Measurements from ENCODE around the gene ELL. TPM values are rescaled to one million over a fixed set of nuclear protein-coding genes. Genes with fewer than 3 reads are reported as not detected.
A peak's percentile ranks its signal among the peaks of the same experiment; 100 is the strongest.

ELL gene
- total RNA-seq, 6 donors from 2014 or later, result 19.8 to 66.0 (median 22.4) TPM

DNA sequence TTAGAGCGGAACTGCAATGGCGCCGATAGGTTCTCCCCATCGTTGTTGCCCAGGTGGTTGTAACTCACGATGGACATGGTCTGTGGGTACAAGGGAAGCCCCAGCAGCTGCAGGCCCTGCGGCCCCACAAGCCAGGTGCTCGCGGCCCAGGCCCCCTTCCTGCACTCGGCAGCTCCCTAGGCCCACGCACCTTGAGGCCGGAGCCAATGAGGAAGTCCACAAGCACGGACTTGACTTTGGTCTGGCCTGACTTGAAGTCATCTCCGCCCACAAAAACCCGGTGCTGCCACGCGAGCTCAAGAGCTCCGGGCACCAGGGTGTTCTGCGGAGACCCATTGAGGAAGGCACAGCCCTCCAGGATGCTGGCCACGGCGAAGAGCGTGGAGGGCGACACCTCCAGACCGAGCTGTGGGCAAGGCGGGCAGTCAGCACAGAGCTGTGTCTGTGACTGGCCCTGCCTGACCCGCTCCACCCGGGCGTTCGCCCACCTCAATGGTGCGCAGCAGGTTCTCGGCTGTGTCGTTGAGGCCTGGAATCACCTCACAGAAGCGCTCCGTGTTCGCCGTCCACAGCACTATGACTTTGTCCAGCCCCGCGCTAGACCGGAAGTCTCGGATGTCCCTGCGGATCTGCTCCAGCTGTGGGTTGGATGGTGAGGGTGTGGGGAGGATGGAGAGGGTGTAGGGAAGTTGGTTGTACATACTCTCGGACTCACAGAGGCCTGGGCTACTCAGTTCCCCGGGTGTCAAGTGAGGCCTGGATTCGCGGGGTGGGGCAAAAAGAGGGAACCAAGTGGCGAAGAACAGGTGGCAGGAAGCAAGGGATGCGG lies 85.8 kb downstream of the ELL start:
- no peak for TF ChIP-seq POLR2A (IDR thresholded peaks at IDR 0.05)
- TF ChIP-seq, protein P1, sequence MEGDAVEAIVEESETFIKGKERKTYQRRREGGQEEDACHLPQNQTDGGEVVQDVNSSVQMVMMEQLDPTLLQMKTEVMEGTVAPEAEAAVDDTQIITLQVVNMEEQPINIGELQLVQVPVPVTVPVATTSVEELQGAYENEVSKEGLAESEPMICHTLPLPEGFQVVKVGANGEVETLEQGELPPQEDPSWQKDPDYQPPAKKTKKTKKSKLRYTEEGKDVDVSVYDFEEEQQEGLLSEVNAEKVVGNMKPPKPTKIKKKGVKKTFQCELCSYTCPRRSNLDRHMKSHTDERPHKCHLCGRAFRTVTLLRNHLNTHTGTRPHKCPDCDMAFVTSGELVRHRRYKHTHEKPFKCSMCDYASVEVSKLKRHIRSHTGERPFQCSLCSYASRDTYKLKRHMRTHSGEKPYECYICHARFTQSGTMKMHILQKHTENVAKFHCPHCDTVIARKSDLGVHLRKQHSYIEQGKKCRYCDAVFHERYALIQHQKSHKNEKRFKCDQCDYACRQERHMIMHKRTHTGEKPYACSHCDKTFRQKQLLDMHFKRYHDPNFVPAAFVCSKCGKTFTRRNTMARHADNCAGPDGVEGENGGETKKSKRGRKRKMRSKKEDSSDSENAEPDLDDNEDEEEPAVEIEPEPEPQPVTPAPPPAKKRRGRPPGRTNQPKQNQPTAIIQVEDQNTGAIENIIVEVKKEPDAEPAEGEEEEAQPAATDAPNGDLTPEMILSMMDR (IDR thresholded peaks at IDR 0.05), result no peak
- TF ChIP-seq POLR2AphosphoS5 (IDR thresholded peaks at IDR 0.05), result no peak
- TF ChIP-seq EP300 (IDR thresholded peaks at IDR 0.05), result no peak
- H3K4me1 ChIP-seq, result peaks cover 33 to 60% (median 42%) of the 10 kb centered on the region in 4 donors
- peak overlapping the region; percentile 15 to 72 (median 62) for H3K27ac ChIP-seq
- DNase-seq (peak in 1 of 2 donors; percentile 83), ATAC-seq (ENCODE audit: low FRiP score in 2 of 2) (no peak)
- no peaks in the 10 kb centered on the region for H3K9me3 ChIP-seq
- H3K4me3 ChIP-seq, result peak overlapping the region in 2 of 4 donors; percentile 60 to 61
- H3K36me3 ChIP-seq, result peaks cover 0 to 10% (median 0%) of the 10 kb centered on the region in 4 donors
- no peaks in the 10 kb centered on the region for H3K27me3 ChIP-seq
- WGBS, 2 donors, result 82 to 88% methylated on average over 38 to 42 of the region's 46 CpGs

DNA sequence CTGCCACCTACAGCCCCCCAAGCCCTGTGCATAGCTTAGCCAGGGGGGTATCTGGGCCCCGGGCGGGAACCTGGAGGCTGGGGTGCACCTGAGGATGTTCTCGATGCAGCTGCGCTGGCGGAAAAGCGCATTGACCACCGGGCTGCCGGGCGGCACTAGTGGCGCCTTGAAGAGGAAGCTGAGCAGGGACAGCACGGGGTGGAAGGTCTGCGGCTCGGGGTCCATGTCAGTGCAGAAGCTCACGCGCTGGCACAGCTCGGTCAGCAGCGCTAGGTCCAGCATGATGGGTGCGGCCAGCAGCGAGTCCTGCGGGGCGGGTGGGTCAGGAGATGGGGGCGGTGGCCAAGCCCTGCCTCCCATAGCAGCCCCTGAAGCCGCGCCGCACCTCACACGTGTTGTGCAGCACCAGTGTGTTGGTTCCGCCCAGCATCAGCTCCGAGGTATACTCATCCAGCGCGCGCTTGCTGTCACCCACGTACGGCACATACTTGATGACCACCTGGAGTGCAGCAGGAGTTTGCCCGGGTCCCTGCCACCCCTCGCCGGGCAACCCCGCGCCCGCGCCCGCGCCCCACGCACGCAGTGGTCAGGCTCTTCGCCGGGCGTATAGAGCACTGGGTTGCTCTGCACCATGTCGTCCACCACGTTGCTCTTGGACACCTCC lies 86.6 kb downstream of the ELL start:
- Histone ChIP-seq H3K36me3 (peaks cover 0 to 10% (median 0%) of the 10 kb centered on the region in 4 donors), H3K4me3 (no peak overlapping the region), H3K27ac (no peak overlapping the region), H3K27me3 (no peaks in the 10 kb centered on the region), H3K9me3 (no peaks in the 10 kb centered on the region), H3K4me1 (peaks cover 33 to 63% (median 42%) of the 10 kb centered on the region in 4 donors)
- TF ChIP-seq, protein P1 (IDR thresholded peaks at IDR 0.05), result no peak
- TF ChIP-seq POLR2AphosphoS5 (IDR thresholded peaks at IDR 0.05) (no peak), POLR2A (IDR thresholded peaks at IDR 0.05) (no peak), EP300 (IDR thresholded peaks at IDR 0.05) (no peak)
- 94 to 96% methylated on average over 37 to 43 of the region's 49 CpGs for WGBS, 2 donors
- DNase-seq (peak in 1 of 2 donors; percentile 87), ATAC-seq (ENCODE audit: low FRiP score in 2 of 2) (no peak)

DNA sequence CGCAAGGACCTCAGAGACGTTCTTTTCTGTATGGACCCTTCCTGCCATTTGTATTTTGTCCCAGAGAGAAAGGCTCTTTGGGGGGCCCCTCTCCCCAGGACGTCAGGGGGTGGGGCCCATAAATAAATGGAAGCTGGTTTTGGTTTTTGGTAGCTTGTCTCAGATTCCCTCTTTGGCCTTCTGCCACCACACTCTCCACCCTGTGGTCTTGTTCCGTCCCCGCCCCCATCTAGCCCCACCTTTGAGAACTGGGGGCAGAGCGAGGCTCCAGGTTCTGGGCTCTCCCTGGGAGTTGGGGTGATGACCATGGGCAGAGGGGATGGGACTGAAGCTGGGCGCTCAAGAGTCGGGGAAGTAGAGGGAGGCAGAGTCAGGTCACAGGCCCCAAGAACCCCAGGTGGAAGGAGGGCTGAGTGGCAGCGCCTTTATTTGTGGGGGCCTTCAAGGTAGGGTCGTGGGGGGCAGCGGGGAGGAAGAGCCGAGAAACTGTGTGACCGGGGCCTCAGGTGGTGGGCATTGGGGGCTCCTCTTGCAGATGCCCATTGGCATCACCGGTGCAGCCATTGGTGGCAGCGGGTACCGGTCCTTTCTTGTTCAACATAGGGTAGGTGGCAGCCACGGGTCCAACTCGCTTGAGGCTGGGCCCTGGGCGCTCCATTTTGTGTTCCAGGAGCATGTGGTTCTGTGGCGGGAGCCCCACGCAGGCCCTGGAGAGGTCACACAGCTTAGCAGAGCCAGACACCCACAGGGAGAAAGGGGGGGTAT lies 87.3 kb downstream of the ELL start:
- 83 to 84% methylated on average over 17 to 19 of the region's 21 CpGs for WGBS, 2 donors
- Histone ChIP-seq H3K9me3 (no peaks in the 10 kb centered on the region), H3K4me1 (peaks cover 38 to 67% (median 47%) of the 10 kb centered on the region in 4 donors), H3K4me3 (peak overlapping the region in 1 of 4 donors; percentile 59), H3K36me3 (peaks cover 0 to 10% (median 0%) of the 10 kb centered on the region in 4 donors), H3K27me3 (no peaks in the 10 kb centered on the region), H3K27ac (peak overlapping the region in 2 of 4 donors; percentile 57 to 77)
- TF ChIP-seq, protein P1 (IDR thresholded peaks at IDR 0.05), result no peak
- TF ChIP-seq POLR2AphosphoS5 (IDR thresholded peaks at IDR 0.05) (no peak), EP300 (IDR thresholded peaks at IDR 0.05) (no peak), POLR2A (IDR thresholded peaks at IDR 0.05) (no peak)
- DNase-seq, result no peak
- no peak for ATAC-seq (ENCODE audit: low FRiP score in 2 of 2)

DNA sequence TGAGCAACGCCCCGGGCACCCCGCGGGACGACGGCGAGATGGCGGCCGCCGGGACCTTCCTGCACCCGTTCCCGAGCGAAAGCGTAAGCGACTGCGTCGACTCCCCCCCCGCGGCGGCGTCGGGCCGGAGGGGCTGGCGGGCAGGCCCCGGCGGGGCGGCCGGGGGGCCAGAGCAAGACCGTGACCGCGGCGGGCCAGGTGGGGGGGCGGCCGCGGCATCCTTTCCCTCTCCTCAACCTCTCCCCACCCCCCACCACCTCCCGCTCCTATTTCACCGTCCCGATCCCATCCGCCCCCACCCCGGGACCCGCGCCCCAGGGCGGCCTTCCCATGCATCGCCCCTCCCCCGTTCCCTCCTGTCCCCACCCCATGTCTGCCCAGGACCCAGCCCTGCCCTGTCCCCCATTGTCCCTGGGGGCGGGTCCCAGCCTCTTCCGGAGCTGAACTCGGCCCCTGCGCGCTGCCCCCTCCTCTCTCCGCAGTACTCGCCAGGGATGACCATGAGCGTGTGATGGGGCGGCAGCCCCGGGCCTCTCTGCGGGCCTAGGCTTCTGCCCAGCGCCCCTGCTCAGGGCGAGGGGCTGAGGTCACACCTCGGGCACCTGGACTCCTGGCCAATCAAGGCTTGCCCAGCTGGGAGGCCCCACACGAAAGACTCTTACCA lies 88.0 kb downstream of the ELL start:
- Histone ChIP-seq H3K27me3 (no peaks in the 10 kb centered on the region), H3K9me3 (no peaks in the 10 kb centered on the region), H3K27ac (peak overlapping the region; percentile 49 to 77 (median 60)), H3K36me3 (peaks cover 0 to 10% (median 0%) of the 10 kb centered on the region in 4 donors), H3K4me1 (peaks cover 42 to 68% (median 52%) of the 10 kb centered on the region in 4 donors), H3K4me3 (peak overlapping the region in 3 of 4 donors; percentile 46 to 60 (median 59))
- 10 to 57% methylated on average over 6 to 14 of the region's 60 CpGs for WGBS, 2 donors
- TF ChIP-seq POLR2A (IDR thresholded peaks at IDR 0.05) (no peak), EP300 (IDR thresholded peaks at IDR 0.05) (no peak), POLR2AphosphoS5 (IDR thresholded peaks at IDR 0.05) (no peak)
- TF ChIP-seq, protein P1 (IDR thresholded peaks at IDR 0.05), result no peak
- DNase-seq (peak in 1 of 2 donors; percentile 89), ATAC-seq (ENCODE audit: low FRiP score in 2 of 2) (no peak)

Data from upper lobe of left lung (tissue), 6 donors.